GM12801 (cell line): ENCODE data around the gene CEP97.

ENCODE experiments used
- TF ChIP-seq, protein P1 (sequence below): IDR thresholded peaks from one replicate; pipeline ENCODE4 v1.5.1; 2011; ENCODE audit warnings: control low read depth; ENCODE audit not compliant: insufficient read length; ENCODE audit errors: extremely low read depth

Gene CEP97

DNA sequence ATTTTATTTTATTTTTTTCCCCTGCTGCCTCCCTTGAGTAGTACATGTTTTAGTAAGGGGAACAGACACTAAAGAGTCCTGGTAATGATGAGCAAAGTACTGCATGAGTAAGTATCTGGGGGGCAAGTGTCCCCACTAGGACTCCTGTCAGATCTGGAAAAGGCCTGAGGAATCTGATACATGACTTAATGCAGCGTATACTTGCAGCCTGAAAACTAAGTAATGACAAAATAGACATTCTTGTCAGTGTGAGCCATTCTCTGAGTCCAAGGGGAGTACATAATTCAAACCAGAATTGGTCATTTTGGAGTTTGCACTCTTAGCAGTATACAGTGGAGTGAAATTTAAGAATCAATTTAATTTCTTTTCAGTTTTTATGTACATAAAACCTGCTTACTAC is 82.1 kb downstream of the CEP97 start:
- TF ChIP-seq, protein P1, sequence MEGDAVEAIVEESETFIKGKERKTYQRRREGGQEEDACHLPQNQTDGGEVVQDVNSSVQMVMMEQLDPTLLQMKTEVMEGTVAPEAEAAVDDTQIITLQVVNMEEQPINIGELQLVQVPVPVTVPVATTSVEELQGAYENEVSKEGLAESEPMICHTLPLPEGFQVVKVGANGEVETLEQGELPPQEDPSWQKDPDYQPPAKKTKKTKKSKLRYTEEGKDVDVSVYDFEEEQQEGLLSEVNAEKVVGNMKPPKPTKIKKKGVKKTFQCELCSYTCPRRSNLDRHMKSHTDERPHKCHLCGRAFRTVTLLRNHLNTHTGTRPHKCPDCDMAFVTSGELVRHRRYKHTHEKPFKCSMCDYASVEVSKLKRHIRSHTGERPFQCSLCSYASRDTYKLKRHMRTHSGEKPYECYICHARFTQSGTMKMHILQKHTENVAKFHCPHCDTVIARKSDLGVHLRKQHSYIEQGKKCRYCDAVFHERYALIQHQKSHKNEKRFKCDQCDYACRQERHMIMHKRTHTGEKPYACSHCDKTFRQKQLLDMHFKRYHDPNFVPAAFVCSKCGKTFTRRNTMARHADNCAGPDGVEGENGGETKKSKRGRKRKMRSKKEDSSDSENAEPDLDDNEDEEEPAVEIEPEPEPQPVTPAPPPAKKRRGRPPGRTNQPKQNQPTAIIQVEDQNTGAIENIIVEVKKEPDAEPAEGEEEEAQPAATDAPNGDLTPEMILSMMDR = no peak

DNA sequence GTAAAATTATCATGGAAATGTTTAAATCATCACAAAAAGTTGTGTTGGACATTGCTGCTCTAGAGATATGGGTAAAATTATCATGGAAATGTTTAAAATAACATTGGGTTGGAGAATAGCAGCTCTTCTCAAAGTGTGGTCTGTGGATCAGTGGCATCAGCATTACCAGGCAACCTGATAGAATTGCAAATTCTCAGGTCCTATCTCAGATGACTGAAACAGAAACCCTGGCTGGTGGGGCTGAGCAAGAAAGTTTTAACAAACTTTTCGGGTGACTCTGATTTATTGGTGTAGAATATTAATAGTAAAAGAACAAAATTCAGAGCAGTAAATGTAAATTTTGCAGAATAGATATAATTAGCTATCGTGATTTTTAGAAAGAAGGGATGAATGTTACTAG is 83.5 kb downstream of the CEP97 start:
- TF ChIP-seq, protein P1 = no peak

DNA sequence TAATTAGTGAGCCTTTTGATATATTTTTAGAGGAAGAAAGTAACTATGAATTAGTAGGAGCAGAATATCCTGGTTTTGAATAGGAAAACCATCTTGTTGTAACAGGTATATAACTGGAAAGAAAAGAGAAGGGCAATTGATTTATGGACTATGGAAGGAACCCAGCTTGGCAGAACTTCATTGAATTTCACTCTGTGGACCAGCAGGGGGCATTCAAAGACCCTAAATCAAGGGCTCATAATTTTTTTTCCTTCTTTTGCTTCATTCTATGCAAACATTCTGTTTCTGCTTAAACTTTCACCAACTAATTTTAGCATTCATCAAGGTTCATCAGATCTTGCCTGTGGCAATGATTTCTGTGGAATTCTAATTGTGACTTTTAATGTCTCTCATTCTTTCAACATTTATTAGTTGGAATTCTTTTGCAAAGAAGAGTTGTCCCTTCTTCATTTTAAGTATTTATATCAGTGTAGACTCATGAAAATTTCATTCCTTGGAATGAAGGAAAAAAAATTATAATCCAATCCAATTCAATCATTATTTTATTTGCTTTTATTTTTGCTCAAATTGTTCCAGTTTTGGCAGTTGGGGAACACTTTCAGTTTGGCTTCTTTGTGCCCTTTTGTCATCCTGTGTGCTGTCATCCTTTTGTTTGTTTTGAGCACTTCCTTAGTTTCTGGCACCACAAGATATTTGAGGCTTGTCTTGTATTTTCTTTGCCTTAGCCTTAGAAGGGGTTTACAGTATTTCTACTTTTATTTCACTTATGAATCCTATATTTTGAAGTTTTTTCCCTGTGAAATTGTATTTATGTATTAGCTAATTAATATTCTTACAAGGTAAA is 85.0 kb downstream of the CEP97 start:
- TF ChIP-seq, protein P1 = no peak

DNA sequence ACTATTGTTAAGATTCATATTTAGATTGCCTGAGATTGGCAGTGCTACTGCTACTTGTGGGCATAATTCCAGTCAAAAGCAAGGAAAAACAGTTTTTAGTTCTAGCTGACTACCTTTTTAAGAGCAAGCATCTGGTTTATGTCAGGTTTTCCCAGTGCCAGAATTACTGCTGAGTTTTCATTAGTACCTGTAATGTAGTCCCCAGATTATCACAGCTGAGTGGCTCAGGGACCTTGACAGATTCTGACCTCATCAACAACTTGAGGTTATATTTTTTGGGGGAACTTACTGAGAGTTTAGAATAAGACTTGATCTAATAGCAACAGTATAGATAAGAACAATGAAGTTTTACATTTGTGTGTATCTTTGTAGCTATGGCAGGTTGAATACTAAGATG is 85.6 kb downstream of the CEP97 start:
- TF ChIP-seq, protein P1 = no peak

DNA sequence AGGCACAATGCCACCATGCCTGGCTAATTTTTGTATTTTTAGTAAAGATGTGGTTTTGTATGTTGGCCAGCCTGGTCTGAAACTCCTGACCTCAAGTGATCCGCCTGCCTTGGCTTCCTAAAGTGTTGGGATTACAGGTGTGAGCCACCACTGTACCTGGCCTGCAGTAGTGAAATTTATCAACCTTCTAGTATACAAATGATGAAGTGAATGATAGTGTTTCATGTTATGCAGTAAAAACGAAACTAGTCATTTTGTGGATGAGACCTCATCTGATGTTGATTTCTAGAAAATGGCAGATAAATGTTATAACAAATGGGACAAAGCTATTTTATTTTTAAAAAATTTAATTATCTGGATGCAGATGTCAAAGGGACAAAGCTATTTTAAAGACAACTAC is 87.5 kb downstream of the CEP97 start:
- TF ChIP-seq, protein P1 = no peak

DNA sequence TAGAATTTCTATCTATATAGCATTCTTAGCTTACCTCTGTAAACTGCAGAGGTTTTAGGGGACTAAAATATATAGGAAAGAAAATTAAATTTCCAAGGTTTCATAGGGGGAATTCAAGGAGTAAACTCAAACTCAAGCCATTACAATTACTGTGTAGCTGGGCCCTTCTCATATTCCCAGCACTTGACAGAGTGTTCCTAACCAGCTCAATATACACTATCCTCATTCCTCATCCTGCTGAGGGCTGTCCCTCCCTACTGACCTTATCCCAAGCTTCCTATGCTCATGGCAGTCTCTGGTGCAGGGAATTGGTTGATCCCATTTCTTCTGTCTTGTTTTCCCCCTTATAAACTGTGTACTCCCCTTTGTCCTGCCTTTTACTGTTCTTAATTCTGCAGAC is 88.5 kb downstream of the CEP97 start:
- TF ChIP-seq, protein P1 = no peak

DNA sequence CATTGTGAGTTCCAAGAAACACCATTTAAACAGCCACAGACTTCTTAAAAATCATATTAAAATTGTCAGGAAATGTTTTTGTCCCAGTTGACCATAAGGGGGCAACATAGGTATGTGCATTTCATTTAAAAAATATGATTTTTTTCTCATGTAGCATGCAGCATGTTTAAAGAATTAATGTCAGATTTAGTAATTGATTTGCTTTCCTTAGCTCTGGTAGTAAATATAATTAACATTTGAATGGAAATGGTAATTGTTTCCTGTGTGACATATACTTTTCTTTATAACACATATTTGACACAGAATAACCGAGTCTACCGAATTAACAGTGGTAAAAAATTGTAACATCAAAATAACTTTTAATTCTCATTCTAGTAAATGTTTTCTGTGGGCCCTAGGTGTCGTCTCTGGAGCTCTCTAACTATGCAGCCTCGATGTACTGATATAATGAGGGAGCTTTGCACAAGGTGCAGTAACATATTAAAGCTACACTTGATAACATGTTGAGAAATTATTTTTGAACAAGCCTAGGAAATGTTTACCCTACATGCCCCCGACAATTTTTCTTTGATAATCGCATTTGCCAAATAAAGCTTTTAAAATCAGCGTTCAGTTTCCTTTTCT is 89.5 kb downstream of the CEP97 start:
- TF ChIP-seq, protein P1 = no peak
